Lower leg skin (tissue), 3 donors: ENCODE data around the gene ZSWIM8.

Experiments
- CTCF ChIP-seq, 3 donors: fragments of 450-650 bp; IDR thresholded peaks; one replicate each; pipeline ENCODE4 v1.5.1; 2016; ENCODE audit warnings: antibody characterized with exemption in 3 of 3, mild to moderate bottlenecking in 3 of 3, moderate library complexity in 2 of 3
- POLR2A ChIP-seq, 2 donors: fragments of 450-650 bp; IDR thresholded peaks; one replicate each; pipeline ENCODE4 v1.6.1; 2016 to 2017; ENCODE audit warnings: antibody characterized with exemption in 2 of 2, mild to moderate bottlenecking in 1 of 2, moderate library complexity in 1 of 2

- TF ChIP-seq CTCF (IDR thresholded peaks at IDR 0.05) (no peak), POLR2A (IDR thresholded peaks at IDR 0.05) (no peak)
These were observed 29.0 kb downstream of the ZSWIM8 start for GRCh38 chr10:73814276-73814895.
